Measurements from ENCODE around the gene ADAM19. TPM values are rescaled to one million over a fixed set of nuclear protein-coding genes. Genes with fewer than 3 reads are reported as not detected.

ADAM19 gene
- total RNA-seq, 4 donors from 2014 or later, result 2.4 to 25.6 (median 15.3) TPM

DNA sequence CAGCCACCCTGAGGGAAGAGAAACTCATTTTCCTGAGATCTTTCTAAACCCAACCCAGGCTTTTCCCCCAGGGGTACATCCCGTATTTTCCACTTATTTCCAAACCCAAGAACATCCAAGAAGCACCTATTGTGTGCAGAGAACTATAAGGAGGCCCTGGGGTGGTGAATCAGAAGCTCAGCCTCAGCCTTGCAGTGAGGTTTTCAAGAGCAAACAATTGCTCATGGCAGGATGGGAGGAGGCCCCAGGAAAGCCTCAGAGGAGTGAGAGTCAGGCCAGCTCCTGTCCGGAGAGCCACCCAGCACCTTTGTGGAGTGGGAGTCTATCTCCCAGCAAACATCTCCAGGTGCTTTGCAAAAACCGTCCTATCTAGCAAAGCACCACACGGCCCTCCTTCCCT lies 96.4 kb downstream of the ADAM19 start:
- intact Hi-C loops (cut with DNase I; ENCODE audit: low total_unique reads), result loop anchor here (5.0 to 10.0 kb wide), 2 partner anchors 94 to 152 kb away; no protein-coding TSS in a partner anchor
- TF ChIP-seq, protein P1, sequence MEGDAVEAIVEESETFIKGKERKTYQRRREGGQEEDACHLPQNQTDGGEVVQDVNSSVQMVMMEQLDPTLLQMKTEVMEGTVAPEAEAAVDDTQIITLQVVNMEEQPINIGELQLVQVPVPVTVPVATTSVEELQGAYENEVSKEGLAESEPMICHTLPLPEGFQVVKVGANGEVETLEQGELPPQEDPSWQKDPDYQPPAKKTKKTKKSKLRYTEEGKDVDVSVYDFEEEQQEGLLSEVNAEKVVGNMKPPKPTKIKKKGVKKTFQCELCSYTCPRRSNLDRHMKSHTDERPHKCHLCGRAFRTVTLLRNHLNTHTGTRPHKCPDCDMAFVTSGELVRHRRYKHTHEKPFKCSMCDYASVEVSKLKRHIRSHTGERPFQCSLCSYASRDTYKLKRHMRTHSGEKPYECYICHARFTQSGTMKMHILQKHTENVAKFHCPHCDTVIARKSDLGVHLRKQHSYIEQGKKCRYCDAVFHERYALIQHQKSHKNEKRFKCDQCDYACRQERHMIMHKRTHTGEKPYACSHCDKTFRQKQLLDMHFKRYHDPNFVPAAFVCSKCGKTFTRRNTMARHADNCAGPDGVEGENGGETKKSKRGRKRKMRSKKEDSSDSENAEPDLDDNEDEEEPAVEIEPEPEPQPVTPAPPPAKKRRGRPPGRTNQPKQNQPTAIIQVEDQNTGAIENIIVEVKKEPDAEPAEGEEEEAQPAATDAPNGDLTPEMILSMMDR (IDR thresholded peaks at IDR 0.05), result no peak
- no peak for TF ChIP-seq POLR2A (IDR thresholded peaks at IDR 0.05)
- DNase-seq, result no peak
- no peak overlapping the region for H3K4me3 ChIP-seq
- no peaks in the 10 kb centered on the region for H3K9me3 ChIP-seq
- no peaks in the 10 kb centered on the region for H3K36me3 ChIP-seq
- no peaks in the 10 kb centered on the region for H3K4me1 ChIP-seq
- H3K27me3 ChIP-seq, result no peaks in the 10 kb centered on the region
- H3K27ac ChIP-seq, result no peak overlapping the region

DNA sequence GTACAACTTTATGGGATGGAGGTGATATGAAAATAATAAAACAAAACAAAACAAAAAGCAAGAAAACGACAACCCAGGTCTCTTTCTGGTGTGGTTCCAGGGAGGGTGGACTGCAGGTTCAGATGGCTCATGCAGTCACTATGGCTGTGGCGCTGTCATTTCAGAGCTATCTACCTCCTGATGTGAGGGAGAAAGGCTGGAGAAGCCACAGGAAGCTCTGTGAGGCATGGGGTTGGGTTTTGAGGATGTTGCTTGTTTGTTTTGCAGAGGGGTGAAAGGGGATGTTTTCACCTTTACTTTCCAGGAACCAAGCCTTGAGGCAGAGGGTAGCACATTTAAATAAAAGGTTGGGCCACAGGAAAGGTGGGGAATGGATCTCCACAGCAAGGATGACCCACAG lies 96.8 kb downstream of the ADAM19 start:
- Histone ChIP-seq H3K27me3 (no peaks in the 10 kb centered on the region), H3K9me3 (no peaks in the 10 kb centered on the region), H3K36me3 (no peaks in the 10 kb centered on the region), H3K27ac (peak overlapping the region in 1 of 2 donors; percentile 52), H3K4me3 (no peak overlapping the region), H3K4me1 (no peaks in the 10 kb centered on the region)
- TF ChIP-seq POLR2A (IDR thresholded peaks at IDR 0.05), result no peak
- TF ChIP-seq, protein P1 (IDR thresholded peaks at IDR 0.05), result no peak
- no peak for DNase-seq
- intact Hi-C loops (cut with DNase I; ENCODE audit: low total_unique reads), result loop anchor here (5.0 to 10.0 kb wide), 2 partner anchors 94 to 151 kb away; no protein-coding TSS in a partner anchor

DNA sequence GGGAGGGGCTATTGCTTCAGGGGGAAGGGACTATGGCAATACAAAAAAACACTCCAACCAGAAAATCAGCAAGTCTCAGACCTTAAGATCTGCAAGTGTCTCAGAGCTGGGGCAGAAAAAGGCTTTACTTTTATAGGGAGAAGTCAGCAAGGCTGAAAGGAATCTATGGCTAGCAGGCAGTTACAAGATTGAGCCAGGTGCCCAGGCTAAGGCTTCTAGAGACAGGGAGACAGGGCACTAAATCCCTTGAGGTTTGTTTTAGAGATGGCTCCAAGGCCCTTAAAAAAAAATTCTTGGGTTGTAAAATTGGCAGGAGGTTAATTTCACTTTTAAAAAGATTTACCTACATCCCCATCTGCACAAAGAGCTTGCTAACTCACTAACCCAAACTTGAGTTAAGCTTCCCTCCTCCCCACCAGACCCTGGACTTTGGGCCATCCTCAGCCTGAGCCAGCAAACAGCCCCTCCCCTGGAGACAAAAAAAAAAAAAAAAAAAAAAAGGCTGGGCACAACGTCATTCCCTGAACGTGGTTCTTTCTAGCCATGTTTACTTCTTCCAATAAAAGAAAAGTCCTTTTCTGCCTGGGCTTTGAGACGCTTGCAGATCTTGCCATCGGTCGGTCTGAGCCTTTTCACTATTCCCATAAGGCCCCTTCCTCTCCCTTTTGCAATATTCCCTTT lies 97.6 kb downstream of the ADAM19 start:
- Histone ChIP-seq H3K27ac (peak overlapping the region; percentile 49 to 52), H3K36me3 (no peaks in the 10 kb centered on the region), H3K4me1 (no peaks in the 10 kb centered on the region), H3K9me3 (no peaks in the 10 kb centered on the region), H3K4me3 (no peak overlapping the region), H3K27me3 (no peaks in the 10 kb centered on the region)
- intact Hi-C loops (cut with DNase I; ENCODE audit: low total_unique reads), result loop anchor here (5.0 to 10.0 kb wide), 2 partner anchors 93 to 151 kb away; no protein-coding TSS in a partner anchor
- TF ChIP-seq POLR2A (IDR thresholded peaks at IDR 0.05), result no peak
- TF ChIP-seq, protein P1 (IDR thresholded peaks at IDR 0.05), result no peak
- no peak for DNase-seq

DNA sequence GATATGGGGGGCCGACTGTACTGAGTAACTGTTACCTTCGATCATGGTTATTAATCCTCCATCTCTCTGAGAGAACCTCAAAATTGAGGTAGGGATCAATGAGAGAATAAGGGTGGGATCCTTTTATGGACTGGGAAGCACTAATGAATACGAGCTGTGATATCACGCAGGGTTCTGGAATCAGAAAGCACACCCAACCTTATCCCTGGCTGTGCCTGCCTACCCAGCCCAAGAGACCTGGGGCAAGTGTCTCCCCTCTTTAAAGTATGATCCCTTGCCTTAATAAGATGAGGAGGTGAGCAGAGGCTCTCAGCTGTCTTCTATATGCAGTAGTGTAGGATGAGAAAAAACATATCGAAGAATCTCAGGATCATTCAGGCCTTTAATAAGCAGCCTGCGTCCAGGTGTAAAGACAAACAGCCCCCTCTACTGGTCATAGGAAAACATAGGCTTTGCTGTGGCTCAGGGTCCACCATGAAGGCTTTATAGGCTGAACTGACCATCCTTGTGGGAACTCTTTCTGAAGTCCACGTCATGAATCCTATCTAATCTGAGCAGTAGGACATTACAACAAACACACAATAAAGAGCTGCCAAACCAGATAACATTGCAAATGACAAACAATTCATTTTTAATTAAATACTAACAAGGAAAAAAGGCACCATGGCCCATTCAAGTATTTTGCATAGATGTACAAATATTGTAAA lies 98.7 kb downstream of the ADAM19 start:
- H3K27me3 ChIP-seq, result no peaks in the 10 kb centered on the region
- TF ChIP-seq POLR2A (IDR thresholded peaks at IDR 0.05), result no peak
- TF ChIP-seq, protein P1 (IDR thresholded peaks at IDR 0.05), result peak; percentile 59 to 74 (median 66)
- intact Hi-C loops (cut with DNase I; ENCODE audit: low total_unique reads), result loop anchor here (5.0 to 10.0 kb wide), 2 partner anchors 92 to 150 kb away; no protein-coding TSS in a partner anchor
- no peak overlapping the region for H3K4me3 ChIP-seq
- H3K36me3 ChIP-seq, result no peaks in the 10 kb centered on the region
- H3K9me3 ChIP-seq, result no peaks in the 10 kb centered on the region
- H3K27ac ChIP-seq, result no peak overlapping the region
- H3K4me1 ChIP-seq, result no peaks in the 10 kb centered on the region
- peak in 1 of 2 donors; percentile 54 for DNase-seq

DNA sequence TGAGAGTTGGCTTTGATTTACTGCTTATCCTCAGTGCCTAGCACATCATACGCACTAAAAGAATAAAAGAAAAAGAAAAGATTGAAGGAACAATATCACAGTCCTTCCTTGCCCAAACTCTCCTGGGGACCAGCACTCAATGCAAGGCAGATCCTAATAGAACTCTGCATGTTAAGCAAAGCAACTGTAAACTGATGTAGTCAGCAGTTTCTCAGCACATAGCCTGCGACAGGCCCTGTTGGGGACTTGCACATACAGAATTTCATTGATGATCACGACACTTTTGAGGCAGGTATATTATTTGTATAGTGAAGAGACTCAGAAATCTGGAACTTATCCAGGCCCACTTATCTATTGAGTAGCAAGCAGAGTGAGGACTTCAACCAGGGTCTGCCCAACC lies 100.1 kb downstream of the ADAM19 start:
- DNase-seq, result no peak
- H3K27me3 ChIP-seq, result no peaks in the 10 kb centered on the region
- intact Hi-C loops (cut with DNase I; ENCODE audit: low total_unique reads), result loop anchor here (5.0 to 10.0 kb wide), 2 partner anchors 91 to 148 kb away; no protein-coding TSS in a partner anchor
- no peaks in the 10 kb centered on the region for H3K9me3 ChIP-seq
- no peaks in the 10 kb centered on the region for H3K4me1 ChIP-seq
- no peak overlapping the region for H3K27ac ChIP-seq
- H3K4me3 ChIP-seq, result no peak overlapping the region
- TF ChIP-seq POLR2A (IDR thresholded peaks at IDR 0.05), result no peak
- TF ChIP-seq, protein P1 (IDR thresholded peaks at IDR 0.05), result no peak
- H3K36me3 ChIP-seq, result no peaks in the 10 kb centered on the region

All from uterus (tissue), 4 donors.